ENCODE results near the gene OR2S2.
"Not testable (repeated sequence)": the region's sequence is repeated elsewhere in the genome, so short reads cannot be mapped to it uniquely, and the experiment has no call there.

Gene OR2S2

GRCh38 chr9:35938474-35939356 lies 19.2 kb downstream of the OR2S2 start:
- TF ChIP-seq CTCF (IDR thresholded peaks at IDR 0.05) (no peak), ZFX (IDR thresholded peaks at IDR 0.05; ENCODE audit: borderline replicate concordance) (no peak)
- no peak overlapping the region for H3K27ac ChIP-seq

- TF ChIP-seq ZFX (IDR thresholded peaks at IDR 0.05; ENCODE audit: borderline replicate concordance) (no peak), CTCF (IDR thresholded peaks at IDR 0.05) (no peak)
- no peak overlapping the region for H3K27ac ChIP-seq
Observed at GRCh38 chr9:35937227-35937626, 20.7 kb downstream of the OR2S2 start.

- TF ChIP-seq ZFX (IDR thresholded peaks at IDR 0.05; ENCODE audit: borderline replicate concordance) (no peak), CTCF (IDR thresholded peaks at IDR 0.05) (no peak)
- H3K27ac ChIP-seq = no peak overlapping the region
Observed at GRCh38 chr9:35935755-35936509, 22.0 kb downstream of the OR2S2 start.

- no peak overlapping the region for H3K27ac ChIP-seq
- TF ChIP-seq ZFX (IDR thresholded peaks at IDR 0.05; ENCODE audit: borderline replicate concordance) (no peak), CTCF (IDR thresholded peaks at IDR 0.05) (no peak)
Observed at GRCh38 chr9:35935261-35935660, 22.7 kb downstream of the OR2S2 start.

- H3K27ac ChIP-seq = not testable (repeated sequence)
Observed at GRCh38 chr9:35934069-35934468, 23.9 kb downstream of the OR2S2 start.

GRCh38 chr9:35933550-35934067 lies 24.3 kb downstream of the OR2S2 start:
- TF ChIP-seq CTCF (IDR thresholded peaks at IDR 0.05) = no peak
- no peak for TF ChIP-seq ZFX (IDR thresholded peaks at IDR 0.05; ENCODE audit: borderline replicate concordance)
- H3K27ac ChIP-seq = no peak overlapping the region

- no peak overlapping the region for H3K27ac ChIP-seq
Observed at GRCh38 chr9:35932735-35933134, 25.2 kb downstream of the OR2S2 start.

More at GRCh38 chr9:35932735-35933134, 25.2 kb downstream of the OR2S2 start:
- TF ChIP-seq ZFX (IDR thresholded peaks at IDR 0.05; ENCODE audit: borderline replicate concordance) = no peak
- TF ChIP-seq CTCF (IDR thresholded peaks at IDR 0.05) = no peak

Measured in 22Rv1 (cell line).